Calu3 (cell line): ENCODE data around the gene METTL6. TPM values are rescaled to one million over a fixed set of nuclear protein-coding genes. Genes with fewer than 3 reads are reported as not detected.
"Not testable (repeated sequence)": the region's sequence is repeated elsewhere in the genome, so short reads cannot be mapped to it uniquely, and the experiment has no call there.

Source experiments
- BruUV-seq: library from RNA; stranded (reverse); fragments of 400-500 nt; replicated peaks from 2 replicates; lab custom pipeline; 2021; lab: Mats Ljungman, UMichigan
- CTCF ChIA-PET: fragments of 300-600 bp; sonication (Branson Sonifier 250); formaldehyde crosslinking; loops from one replicate; lab custom pipeline; 2022; ENCODE audit warnings: antibody characterized with exemption; lab: Charles Lee
- DNase-seq: peaks from one replicate; pipeline ENCODE4 v3.0.0; 2022
- H3K27ac Mint-ChIP-seq: one replicate; pipeline ENCODE4 v1.8.0; 2022; ENCODE audit warnings: mixed read lengths; ENCODE audit not compliant: unreplicated experiment
- H3K27me3 Mint-ChIP-seq: one replicate; pipeline ENCODE4 v1.8.0; 2022; ENCODE audit warnings: mixed read lengths; ENCODE audit not compliant: unreplicated experiment
- H3K36me3 Mint-ChIP-seq: one replicate; pipeline ENCODE4 v1.8.0; 2022; ENCODE audit warnings: mild to moderate bottlenecking, moderate library complexity, mixed read lengths; ENCODE audit not compliant: insufficient read depth, unreplicated experiment
- H3K4me1 Mint-ChIP-seq: one replicate; pipeline ENCODE4 v1.8.0; 2022; ENCODE audit warnings: mild to moderate bottlenecking, low read depth, mixed read lengths; ENCODE audit not compliant: unreplicated experiment
- H3K4me3 Mint-ChIP-seq: one replicate; pipeline ENCODE4 v1.8.0; 2022; ENCODE audit warnings: mild to moderate bottlenecking, low read depth, moderate library complexity, mixed read lengths; ENCODE audit not compliant: unreplicated experiment
- H3K9me3 Mint-ChIP-seq: one replicate; pipeline ENCODE4 v1.8.0; 2022; ENCODE audit warnings: low read depth, mixed read lengths; ENCODE audit not compliant: unreplicated experiment
- CTCF ChIP-seq: fragments of 200-600 bp; IDR thresholded peaks from one replicate; pipeline ENCODE4 v1.8.0; 2022; ENCODE audit warnings: antibody characterized with exemption; ENCODE audit not compliant: unreplicated experiment
- intact Hi-C: fragments of 100-400 bp; cut with micrococcal nuclease; formaldehyde crosslinking; loops from one replicate; pipeline ENCODE4 v1.10.0; 2022; ENCODE audit not compliant: unreplicated experiment
- total RNA-seq: library from RNA; stranded (reverse); gene quantifications from 2 replicates; pipeline ENCODE4 v1.2.3, GENCODE V29; 2022

METTL6 gene
- total RNA-seq, 1 experiment from 2014 or later: 23.0 TPM

- no peaks in the 10 kb centered on the region for H3K36me3 Mint-ChIP-seq
- no TSS peak for BruUV-seq
- H3K4me3 Mint-ChIP-seq: no peak overlapping the region
- H3K27ac Mint-ChIP-seq: no peak overlapping the region
- H3K9me3 Mint-ChIP-seq: no peaks in the 10 kb centered on the region
- CTCF ChIA-PET: no interaction called here
- no peaks in the 10 kb centered on the region for H3K27me3 Mint-ChIP-seq
- no peak for DNase-seq
- peaks cover 28% of the 10 kb centered on the region for H3K4me1 Mint-ChIP-seq
- no peak for TF ChIP-seq CTCF
- intact Hi-C loops: no loop called here
Observed at GRCh38 chr3:15368561-15369135, 58.7 kb downstream of the METTL6 start.

GRCh38 chr3:15367059-15367458, 60.3 kb downstream of the METTL6 start:
- DNase-seq: no peak
- Mint-ChIP-seq H3K4me3 (no peak overlapping the region), H3K27me3 (no peaks in the 10 kb centered on the region), H3K9me3 (no peaks in the 10 kb centered on the region), H3K36me3 (no peaks in the 10 kb centered on the region), H3K4me1 (peaks cover 37% of the 10 kb centered on the region), H3K27ac (no peak overlapping the region)
- no TSS peak for BruUV-seq
- intact Hi-C loops: no loop called here
- TF ChIP-seq CTCF: no peak
- CTCF ChIA-PET: interaction anchor here (0.7 to 0.9 kb wide), 2 partner anchors 35 to 373 kb away, joined by 3 to 4 read pairs; partner anchors contain the start of gene SH3BP5

- peaks cover 52% of the 10 kb centered on the region for H3K4me1 Mint-ChIP-seq
- peak; percentile 34 for DNase-seq
- H3K27ac Mint-ChIP-seq, CTCF ChIA-PET, H3K36me3 Mint-ChIP-seq, H3K4me3 Mint-ChIP-seq, H3K9me3 Mint-ChIP-seq, BruUV-seq, H3K27me3 Mint-ChIP-seq, intact Hi-C loops: not testable (repeated sequence)
Observed at GRCh38 chr3:15364078-15364477, 63.3 kb downstream of the METTL6 start.

GRCh38 chr3:15361494-15362214, 65.7 kb downstream of the METTL6 start:
- CTCF ChIA-PET: no interaction called here
- intact Hi-C loops: no loop called here
- Mint-ChIP-seq H3K9me3 (no peaks in the 10 kb centered on the region), H3K4me3 (no peak overlapping the region), H3K36me3 (no peaks in the 10 kb centered on the region), H3K27me3 (no peaks in the 10 kb centered on the region), H3K4me1 (peaks cover 42% of the 10 kb centered on the region), H3K27ac (peak overlapping the region; percentile 54)
- TF ChIP-seq CTCF: no peak
- no TSS peak for BruUV-seq
- DNase-seq: no peak
